HL-60/S4 (cell line): Measurements from ENCODE around the gene SERPINF2.
"Not testable (repeated sequence)": the region's sequence is repeated elsewhere in the genome, so short reads cannot be mapped to it uniquely, and the experiment has no call there.

Source experiments
- in situ Hi-C: fragments of 300-500 bp; cut with MboI; formaldehyde crosslinking; loops from 2 replicates; pipeline ENCODE4 v1.14.3; 2022; ENCODE audit warnings: low sequenced_read_pairs

Gene SERPINF2

GRCh38 chr17:1755827-1756262 lies 13.2 kb downstream of the SERPINF2 start:
- in situ Hi-C loops: no loop called here

GRCh38 chr17:1758807-1759206 lies 16.1 kb downstream of the SERPINF2 start:
- in situ Hi-C loops: no loop called here

DNA sequence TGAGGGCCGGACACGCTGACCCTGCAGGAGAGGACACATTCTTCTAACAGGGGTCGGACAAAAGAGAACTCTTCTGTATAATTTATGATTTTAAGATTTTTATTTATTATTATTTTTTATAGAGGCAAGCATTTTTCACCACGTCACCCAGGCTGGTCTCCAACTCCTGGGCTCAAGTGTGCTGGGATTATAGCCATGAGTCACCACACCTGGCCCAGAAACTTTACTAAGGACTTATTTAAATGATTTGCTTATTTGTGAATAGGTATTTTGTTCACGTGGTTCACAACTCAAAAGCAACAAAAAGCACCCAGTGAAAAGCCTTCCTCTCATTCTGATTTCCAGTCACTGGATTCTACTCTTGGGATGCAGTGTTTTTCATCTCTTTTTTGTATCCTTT lies 16.9 kb downstream of the SERPINF2 start:
- in situ Hi-C loops: no loop called here

GRCh38 chr17:1762233-1762900 lies 19.7 kb downstream of the SERPINF2 start:
- in situ Hi-C loops: no loop called here

GRCh38 chr17:1762901-1763898 lies 20.5 kb downstream of the SERPINF2 start:
- in situ Hi-C loops: no loop called here

DNA sequence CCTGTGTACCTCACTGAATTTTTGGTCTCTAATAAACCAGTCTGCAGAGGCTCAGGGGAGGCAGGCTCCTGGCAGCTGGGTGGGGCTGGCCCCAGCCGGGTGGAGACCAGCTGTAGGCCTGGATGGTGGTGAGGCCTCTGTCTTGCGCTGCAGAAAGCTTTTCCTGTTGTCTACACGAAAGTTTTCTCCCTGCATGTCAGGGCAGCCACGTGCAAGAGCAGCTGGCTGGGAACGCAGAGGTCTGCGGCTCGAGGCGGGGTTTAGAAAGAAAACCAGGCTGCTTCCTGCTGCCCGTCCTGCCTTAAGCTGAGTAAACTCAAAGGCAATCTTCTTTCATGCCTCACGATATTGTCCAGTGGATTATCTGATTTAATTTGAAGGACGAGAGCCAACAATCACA lies 21.6 kb downstream of the SERPINF2 start:
- in situ Hi-C loops: no loop called here

DNA sequence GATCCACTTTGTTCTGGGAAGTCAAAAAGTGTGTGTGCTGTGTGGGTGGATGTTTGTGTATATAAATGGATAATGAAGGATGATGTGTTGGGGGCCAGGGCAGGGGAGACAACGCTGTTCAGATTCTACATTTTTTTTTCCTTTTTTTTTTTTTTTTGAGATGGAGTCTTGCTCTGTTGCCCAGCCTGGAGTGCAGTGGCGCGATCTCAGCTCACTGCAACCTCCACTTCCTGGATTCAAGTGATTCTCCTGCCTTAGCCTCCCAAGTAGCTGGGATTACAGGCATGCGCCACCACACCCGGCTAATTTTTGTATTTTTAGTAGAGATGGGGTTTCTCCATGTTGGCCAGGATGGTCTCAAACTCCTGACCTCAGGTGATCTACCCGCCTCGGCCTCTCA lies 22.0 kb downstream of the SERPINF2 start:
- in situ Hi-C loops: not testable (repeated sequence)

DNA sequence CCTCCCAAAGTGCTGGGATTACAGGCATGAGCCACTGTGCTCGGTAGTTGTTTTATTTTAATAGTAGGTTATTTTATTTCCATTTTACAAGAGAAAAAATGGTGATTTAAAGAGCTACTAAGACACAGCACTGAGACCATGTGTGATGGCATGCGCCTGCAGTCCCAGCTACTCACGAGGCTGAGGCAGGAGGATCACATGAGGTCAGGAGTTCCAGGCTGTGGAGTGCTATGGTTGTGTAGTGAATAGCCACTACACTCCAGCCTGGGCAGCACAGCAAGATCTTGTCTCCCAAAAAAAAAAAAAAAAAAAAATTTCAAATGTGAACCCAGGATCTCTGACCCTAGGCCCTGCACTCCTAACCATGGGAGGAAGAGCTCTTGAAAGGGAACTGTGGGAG lies 22.9 kb downstream of the SERPINF2 start:
- in situ Hi-C loops: no loop called here

DNA sequence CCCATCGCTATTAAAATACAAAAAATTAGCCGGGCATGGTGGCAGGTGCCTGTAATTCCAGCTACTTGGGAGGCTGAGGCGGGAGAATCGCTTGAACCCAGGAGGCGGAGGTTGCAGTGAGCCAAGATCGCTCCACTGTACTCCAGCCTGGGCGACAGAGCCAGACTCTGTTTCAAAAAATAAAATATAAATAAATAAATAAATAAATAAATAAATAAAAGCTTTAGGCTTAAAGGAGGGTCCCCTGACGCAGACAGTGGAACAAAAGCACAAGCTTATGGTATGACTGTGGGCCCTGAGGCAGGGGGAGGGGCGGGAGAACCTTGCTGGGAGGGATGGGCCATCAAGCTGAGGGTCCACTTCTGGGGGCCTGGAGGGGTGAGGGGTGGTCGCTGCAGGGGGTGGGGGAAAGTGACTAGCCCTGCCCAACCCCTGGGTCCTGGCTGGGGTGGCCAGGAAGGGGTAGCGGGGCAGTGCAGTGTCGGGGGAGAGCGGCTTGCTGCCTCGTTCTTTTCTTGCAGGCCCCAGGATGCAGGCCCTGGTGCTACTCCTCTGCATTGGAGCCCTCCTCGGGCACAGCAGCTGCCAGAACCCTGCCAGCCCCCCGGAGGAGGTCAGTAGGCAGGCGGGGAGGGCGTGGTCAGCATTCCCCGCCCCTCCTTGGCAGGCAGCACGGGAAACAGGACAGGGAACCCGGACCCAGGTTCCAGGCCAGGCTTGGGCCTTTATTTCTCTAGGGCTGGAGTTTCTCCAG lies 23.9 kb downstream of the SERPINF2 start:
- in situ Hi-C loops: no loop called here

GRCh38 chr17:1767358-1767757 lies 24.7 kb downstream of the SERPINF2 start:
- in situ Hi-C loops: no loop called here

DNA sequence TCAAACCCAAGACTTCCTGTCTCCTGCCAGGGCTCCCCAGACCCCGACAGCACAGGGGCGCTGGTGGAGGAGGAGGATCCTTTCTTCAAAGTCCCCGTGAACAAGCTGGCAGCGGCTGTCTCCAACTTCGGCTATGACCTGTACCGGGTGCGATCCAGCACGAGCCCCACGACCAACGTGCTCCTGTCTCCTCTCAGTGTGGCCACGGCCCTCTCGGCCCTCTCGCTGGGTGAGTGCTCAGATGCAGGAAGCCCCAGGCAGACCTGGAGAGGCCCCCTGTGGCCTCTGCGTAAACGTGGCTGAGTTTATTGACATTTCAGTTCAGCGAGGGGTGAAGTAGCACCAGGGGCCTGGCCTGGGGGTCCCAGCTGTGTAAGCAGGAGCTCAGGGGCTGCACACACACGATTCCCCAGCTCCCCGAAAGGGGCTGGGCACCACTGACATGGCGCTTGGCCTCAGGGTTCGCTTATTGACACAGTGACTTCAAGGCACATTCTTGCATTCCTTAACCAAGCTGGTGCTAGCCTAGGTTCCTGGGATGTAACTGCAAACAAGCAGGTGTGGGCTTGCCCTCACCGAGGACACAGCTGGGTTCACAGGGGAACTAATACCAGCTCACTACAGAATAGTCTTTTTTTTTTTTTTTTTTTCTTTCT lies 27.3 kb downstream of the SERPINF2 start:
- in situ Hi-C loops: no loop called here

DNA sequence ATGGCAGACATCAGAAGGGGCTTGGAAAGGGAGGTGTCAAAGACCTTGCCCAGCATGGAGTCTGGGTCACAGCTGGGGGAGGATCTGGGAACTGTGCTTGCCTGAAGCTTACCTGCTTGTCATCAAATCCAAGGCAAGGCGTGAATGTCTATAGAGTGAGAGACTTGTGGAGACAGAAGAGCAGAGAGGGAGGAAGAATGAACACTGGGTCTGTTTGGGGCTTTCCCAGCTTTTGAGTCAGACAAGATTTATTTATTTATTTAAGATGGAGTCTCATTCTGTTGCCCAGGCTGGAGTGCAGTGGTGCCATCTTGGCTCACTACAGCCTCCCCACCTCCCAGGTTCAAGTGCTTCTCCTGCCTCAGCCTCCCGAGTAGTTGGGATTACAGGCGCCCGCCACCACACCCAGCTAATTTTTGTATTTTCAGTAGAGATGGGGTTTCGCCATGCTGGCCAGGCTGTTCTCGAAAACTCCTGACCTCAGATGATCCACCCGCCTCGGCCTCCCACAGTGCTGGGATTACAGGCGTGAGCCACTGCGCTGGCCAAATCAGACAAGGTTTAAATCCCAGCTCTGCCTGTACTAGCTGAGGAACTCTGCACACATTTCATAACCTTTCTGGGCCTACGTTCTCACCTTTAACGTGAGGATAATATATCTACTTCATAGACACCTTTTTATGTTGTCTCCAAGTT lies 30.5 kb downstream of the SERPINF2 start:
- in situ Hi-C loops: not testable (repeated sequence)

DNA sequence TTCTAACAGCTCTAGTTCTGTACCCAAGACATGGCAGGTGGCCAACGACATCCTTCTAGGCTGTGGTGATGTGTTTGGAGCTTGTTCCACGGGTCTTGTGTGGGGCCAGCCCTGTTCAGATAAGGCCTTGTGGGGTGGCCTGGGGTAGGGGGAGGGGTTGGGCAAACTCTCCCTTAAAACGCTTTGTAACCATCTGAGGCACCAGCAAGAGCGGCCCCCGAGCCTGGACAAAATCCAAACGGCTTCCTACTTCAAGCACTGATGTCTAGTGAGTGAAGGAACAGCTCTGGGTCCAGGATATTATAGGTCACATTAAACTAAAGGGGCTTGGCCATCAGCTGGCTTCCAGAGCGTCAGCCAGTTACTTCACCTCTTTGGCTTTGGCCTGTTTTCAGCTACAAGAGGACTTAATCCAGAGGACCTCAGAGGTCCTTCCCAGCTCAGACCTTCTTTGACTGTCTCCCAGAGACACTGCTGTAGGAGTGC lies 31.1 kb downstream of the SERPINF2 start:
- in situ Hi-C loops: no loop called here

GRCh38 chr17:1774390-1775176 lies 31.9 kb downstream of the SERPINF2 start:
- in situ Hi-C loops: no loop called here

DNA sequence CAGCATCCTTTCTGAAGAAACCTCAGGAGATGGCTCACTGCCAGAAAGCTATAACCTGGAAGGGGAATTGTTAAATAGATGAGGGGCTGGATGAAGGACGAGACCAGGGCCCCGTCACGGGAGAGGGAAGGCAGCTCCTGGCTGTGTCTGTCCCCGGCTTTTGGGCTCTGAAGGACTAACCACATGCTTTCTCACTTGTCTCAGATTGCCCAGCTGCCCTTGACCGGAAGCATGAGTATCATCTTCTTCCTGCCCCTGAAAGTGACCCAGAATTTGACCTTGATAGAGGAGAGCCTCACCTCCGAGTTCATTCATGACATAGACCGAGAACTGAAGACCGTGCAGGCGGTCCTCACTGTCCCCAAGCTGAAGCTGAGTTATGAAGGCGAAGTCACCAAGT lies 33.7 kb downstream of the SERPINF2 start:
- in situ Hi-C loops: no loop called here

GRCh38 chr17:1776857-1777256 lies 34.2 kb downstream of the SERPINF2 start:
- in situ Hi-C loops: no loop called here

- in situ Hi-C loops: no loop called here
Measured at GRCh38 chr17:1779571-1780131, 37.0 kb downstream of the SERPINF2 start.

DNA sequence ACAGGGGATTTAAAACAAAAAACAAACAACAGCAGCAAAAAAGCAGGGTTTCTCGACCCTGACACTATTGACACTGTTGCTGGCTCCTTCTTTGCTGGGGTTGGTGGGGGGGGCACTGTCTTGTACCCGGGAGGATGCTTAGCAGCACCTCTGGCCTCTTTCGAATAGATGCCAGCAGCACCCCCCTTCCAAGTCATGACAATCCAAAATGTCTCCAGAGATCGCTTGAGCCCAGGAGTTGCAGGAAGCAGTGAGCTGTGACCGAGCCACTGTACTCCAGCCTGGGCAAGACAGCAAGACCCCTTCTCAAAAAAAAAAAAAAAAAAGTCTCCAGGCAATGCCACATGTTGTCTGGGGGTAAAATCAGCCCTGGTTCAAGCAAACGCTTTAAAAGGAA lies 39.5 kb downstream of the SERPINF2 start:
- in situ Hi-C loops: no loop called here

DNA sequence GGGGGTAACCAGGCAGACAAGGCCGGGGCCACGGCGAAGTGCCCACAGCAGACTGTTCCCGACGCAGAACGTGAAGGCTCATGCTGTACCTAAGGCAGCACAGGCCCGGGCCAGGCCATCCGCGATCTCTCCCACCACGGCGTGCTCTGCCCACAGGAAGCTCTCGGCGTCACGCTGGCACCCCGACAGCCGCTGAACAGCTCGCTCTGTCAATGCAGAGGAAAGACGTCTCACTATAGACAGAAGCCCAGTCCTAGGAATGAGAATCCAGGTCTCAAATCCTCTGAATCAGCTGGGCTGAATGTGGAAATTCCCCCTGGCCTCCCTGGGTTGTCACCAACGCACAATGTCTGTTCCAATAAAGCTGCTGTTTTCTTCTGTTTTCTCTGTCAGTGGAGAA lies 40.6 kb downstream of the SERPINF2 start:
- in situ Hi-C loops: no loop called here
